ENCODE data around the gene NEDD9. TPM values are rescaled to one million over a fixed set of nuclear protein-coding genes. Genes with fewer than 3 reads are reported as not detected.

Gene NEDD9
- total and polyA plus RNA-seq, 2 of the 13 experiments (the other 11 are each of a cell fraction or from before 2014, with no cell fraction given): 27.1 to 389 TPM

DNA sequence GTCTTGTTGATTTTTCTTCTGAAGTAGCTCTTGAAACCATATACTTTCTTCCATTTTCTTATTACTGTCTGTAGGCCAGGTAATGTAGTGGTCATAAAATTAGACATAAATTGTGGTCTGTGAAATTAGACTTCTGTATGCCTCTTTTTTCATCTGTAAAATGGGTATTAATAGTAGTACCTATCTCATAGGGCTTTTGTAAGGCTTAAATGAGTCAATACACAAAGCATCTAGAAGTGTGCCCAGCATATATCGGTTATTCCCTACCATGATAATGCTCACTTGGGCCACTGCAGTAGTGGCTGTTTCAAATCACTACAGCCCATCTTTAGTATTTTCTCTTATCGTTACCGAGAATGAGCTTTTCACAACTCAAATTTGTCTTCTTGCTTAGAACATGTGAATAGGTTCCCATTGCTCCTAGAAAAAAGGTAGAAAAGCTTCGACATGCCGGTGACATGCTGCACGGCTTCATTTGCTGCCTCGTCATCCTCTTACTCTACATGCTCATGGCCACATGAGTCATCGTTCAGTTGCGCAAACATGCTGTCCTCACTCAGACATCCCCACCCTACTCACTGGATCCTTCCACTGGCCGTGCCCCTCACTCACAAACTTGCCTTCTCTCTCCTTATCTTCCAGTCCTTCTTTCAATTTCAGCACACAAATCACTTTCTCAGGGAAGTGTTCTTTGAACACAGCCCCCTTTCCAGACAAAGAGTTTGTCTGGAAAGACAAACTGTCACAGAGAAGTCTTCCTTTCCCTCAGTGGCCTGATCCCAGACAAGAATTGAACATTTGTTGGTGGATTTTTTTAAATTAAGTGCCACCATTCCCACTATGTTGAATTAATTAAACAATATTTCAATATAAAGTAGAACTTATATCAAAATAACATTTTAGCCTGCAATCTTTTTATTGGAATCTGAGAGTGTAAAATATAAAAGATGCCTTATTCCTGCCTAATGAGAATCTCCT, 88.8 kb downstream of the NEDD9 start (continued):
- TF ChIP-seq, protein P1, sequence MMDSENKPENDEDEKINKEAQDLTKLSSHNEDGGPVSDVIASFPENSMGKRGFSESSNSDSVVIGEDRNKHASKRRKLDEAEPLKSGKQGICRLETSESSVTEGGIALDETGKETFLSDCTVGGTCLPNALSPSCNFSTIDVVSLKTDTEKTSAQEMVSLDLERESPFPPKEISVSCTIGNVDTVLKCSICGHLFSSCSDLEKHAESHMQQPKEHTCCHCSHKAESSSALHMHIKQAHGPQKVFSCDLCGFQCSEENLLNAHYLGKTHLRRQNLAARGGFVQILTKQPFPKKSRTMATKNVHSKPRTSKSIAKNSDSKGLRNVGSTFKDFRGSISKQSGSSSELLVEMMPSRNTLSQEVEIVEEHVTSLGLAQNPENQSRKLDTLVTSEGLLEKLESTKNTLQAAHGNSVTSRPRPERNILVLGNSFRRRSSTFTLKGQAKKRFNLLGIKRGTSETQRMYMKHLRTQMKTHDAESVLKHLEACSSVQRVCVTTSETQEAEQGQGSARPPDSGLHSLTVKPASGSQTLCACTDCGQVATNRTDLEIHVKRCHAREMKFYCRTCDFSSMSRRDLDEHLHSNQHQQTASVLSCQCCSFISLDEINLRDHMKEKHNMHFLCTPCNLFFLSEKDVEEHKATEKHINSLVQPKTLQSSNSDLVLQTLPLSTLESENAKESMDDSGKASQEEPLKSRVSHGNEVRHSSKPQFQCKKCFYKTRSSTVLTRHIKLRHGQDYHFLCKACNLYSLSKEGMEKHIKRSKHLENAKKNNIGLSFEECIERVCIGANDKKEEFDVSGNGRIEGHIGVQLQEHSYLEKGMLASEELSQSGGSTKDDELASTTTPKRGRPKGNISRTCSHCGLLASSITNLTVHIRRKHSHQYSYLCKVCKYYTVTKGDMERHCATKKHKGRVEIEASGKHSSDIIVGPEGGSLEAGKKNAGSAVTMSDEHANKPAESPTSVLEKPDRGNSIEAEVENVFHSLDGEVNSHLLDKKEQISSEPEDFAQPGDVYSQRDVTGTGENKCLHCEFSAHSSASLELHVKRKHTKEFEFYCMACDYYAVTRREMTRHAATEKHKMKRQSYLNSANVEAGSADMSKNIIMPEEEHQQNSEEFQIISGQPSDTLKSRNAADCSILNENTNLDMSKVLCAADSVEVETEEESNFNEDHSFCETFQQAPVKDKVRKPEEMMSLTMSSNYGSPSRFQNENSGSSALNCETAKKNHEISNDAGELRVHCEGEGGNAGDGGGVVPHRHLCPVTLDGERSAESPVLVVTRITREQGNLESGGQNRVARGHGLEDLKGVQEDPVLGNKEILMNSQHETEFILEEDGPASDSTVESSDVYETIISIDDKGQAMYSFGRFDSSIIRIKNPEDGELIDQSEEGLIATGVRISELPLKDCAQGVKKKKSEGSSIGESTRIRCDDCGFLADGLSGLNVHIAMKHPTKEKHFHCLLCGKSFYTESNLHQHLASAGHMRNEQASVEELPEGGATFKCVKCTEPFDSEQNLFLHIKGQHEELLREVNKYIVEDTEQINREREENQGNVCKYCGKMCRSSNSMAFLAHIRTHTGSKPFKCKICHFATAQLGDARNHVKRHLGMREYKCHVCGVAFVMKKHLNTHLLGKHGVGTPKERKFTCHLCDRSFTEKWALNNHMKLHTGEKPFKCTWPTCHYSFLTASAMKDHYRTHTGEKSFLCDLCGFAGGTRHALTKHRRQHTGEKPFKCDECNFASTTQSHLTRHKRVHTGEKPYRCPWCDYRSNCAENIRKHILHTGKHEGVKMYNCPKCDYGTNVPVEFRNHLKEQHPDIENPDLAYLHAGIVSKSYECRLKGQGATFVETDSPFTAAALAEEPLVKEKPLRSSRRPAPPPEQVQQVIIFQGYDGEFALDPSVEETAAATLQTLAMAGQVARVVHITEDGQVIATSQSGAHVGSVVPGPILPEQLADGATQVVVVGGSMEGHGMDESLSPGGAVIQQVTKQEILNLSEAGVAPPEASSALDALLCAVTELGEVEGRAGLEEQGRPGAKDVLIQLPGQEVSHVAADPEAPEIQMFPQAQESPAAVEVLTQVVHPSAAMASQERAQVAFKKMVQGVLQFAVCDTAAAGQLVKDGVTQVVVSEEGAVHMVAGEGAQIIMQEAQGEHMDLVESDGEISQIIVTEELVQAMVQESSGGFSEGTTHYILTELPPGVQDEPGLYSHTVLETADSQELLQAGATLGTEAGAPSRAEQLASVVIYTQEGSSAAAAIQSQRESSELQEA (CRISPR knock-in tag; IDR thresholded peaks at IDR 0.05; ENCODE audit: not compliant biosample characterization): no peak
- TF ChIP-seq SMARCE1 (IDR thresholded peaks at IDR 0.05; ENCODE audit: borderline replicate concordance): no peak
- peak; percentile 83 for TF ChIP-seq ELF3 (CRISPR knock-in tag; IDR thresholded peaks at IDR 0.05)
- TF ChIP-seq, protein P2, sequence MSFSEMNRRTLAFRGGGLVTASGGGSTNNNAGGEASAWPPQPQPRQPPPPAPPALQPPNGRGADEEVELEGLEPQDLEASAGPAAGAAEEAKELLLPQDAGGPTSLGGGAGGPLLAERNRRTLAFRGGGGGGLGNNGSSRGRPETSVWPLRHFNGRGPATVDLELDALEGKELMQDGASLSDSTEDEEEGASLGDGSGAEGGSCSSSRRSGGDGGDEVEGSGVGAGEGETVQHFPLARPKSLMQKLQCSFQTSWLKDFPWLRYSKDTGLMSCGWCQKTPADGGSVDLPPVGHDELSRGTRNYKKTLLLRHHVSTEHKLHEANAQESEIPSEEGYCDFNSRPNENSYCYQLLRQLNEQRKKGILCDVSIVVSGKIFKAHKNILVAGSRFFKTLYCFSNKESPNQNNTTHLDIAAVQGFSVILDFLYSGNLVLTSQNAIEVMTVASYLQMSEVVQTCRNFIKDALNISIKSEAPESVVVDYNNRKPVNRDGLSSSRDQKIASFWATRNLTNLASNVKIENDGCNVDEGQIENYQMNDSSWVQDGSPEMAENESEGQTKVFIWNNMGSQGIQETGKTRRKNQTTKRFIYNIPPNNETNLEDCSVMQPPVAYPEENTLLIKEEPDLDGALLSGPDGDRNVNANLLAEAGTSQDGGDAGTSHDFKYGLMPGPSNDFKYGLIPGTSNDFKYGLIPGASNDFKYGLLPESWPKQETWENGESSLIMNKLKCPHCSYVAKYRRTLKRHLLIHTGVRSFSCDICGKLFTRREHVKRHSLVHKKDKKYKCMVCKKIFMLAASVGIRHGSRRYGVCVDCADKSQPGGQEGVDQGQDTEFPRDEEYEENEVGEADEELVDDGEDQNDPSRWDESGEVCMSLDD (CRISPR knock-in tag; IDR thresholded peaks at IDR 0.05; ENCODE audit: borderline replicate concordance): no peak
- TF ChIP-seq PHF21A (CRISPR knock-in tag; IDR thresholded peaks at IDR 0.05): no peak
- no peak for TF ChIP-seq ZNF20 (CRISPR knock-in tag; IDR thresholded peaks at IDR 0.05)
- no peak for TF ChIP-seq RORA (CRISPR knock-in tag; IDR thresholded peaks at IDR 0.05)
- TF ChIP-seq, protein P3, sequence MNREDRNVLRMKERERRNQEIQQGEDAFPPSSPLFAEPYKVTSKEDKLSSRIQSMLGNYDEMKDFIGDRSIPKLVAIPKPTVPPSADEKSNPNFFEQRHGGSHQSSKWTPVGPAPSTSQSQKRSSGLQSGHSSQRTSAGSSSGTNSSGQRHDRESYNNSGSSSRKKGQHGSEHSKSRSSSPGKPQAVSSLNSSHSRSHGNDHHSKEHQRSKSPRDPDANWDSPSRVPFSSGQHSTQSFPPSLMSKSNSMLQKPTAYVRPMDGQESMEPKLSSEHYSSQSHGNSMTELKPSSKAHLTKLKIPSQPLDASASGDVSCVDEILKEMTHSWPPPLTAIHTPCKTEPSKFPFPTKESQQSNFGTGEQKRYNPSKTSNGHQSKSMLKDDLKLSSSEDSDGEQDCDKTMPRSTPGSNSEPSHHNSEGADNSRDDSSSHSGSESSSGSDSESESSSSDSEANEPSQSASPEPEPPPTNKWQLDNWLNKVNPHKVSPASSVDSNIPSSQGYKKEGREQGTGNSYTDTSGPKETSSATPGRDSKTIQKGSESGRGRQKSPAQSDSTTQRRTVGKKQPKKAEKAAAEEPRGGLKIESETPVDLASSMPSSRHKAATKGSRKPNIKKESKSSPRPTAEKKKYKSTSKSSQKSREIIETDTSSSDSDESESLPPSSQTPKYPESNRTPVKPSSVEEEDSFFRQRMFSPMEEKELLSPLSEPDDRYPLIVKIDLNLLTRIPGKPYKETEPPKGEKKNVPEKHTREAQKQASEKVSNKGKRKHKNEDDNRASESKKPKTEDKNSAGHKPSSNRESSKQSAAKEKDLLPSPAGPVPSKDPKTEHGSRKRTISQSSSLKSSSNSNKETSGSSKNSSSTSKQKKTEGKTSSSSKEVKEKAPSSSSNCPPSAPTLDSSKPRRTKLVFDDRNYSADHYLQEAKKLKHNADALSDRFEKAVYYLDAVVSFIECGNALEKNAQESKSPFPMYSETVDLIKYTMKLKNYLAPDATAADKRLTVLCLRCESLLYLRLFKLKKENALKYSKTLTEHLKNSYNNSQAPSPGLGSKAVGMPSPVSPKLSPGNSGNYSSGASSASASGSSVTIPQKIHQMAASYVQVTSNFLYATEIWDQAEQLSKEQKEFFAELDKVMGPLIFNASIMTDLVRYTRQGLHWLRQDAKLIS (CRISPR knock-in tag; IDR thresholded peaks at IDR 0.05): no peak
- TF ChIP-seq ZNF775 (CRISPR knock-in tag; IDR thresholded peaks at IDR 0.05; ENCODE audit: borderline replicate concordance): no peak
- TF ChIP-seq SP140L (CRISPR knock-in tag; IDR thresholded peaks at IDR 0.05; ENCODE audit: borderline replicate concordance): no peak; the same call in 1 of the 2 replicates
- no peak; the same call in 1 of the 2 replicates for TF ChIP-seq FOXK1 (CRISPR knock-in tag; IDR thresholded peaks at IDR 0.05; ENCODE audit: borderline replicate concordance, low read depth)
- TF ChIP-seq, protein P4, sequence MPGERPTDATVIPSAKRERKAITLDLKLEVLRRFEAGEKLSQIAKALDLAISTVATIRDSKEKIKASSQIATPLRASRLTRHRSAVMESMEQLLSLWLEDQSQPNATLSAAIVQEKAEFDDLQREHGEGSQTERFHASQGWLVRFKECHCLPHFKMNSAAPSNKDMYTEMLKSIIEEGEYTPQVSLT (CRISPR knock-in tag; IDR thresholded peaks at IDR 0.05; ENCODE audit: borderline replicate concordance, low read depth): no peak

All from HepG2 (cell line).